K562 (cell line): ENCODE measurements around the gene UBXN10. TPM values are rescaled to one million over a fixed set of nuclear protein-coding genes. Genes with fewer than 3 reads are reported as not detected.
A peak's percentile ranks its signal among the peaks of the same experiment; 100 is the strongest.

ENCODE experiments used
- AFF1 ChIP-seq, 2 experiments: fragments of 450-650 bp; IDR thresholded peaks; 2 replicates each; pipeline ENCODE4 v1.6.1; 2018; ENCODE audit warnings: mild to moderate bottlenecking in 2 of 2, low read depth in 1 of 2; ENCODE audit not compliant: partially characterized antibody in 2 of 2
- IRF1 ChIP-seq: sonication (generic); formaldehyde crosslinking; IDR thresholded peaks from 2 replicates; pipeline ENCODE4 v1.8.0; 2022; ENCODE audit warnings: missing genetic modification reagents, mild to moderate bottlenecking, borderline replicate concordance
- KDM1A ChIP-seq, 2 experiments: fragments of 450-650 bp; IDR thresholded peaks; 2 replicates each; pipeline ENCODE4 v1.6.1; 2016; ENCODE audit warnings: mild to moderate bottlenecking in 2 of 2
- MLLT1 ChIP-seq, 2 experiments: fragments of 450-650 bp; IDR thresholded peaks; 2 replicates each; pipeline ENCODE4 v1.6.1; 2016
- NUFIP1 ChIP-seq: fragments of 450-650 bp; IDR thresholded peaks from 2 replicates; pipeline ENCODE4 v1.6.1; 2018; ENCODE audit not compliant: partially characterized antibody
- OTX1 ChIP-seq: fragments of 450-650 bp; formaldehyde crosslinking; IDR thresholded peaks from 2 replicates; pipeline ENCODE4 v1.4.0; 2022; ENCODE audit warnings: mild to moderate bottlenecking
- SIX5 ChIP-seq, 2 experiments: IDR thresholded peaks; 2 replicates each; pipeline ENCODE4 v1.6.1; 2011; ENCODE audit warnings: low read length in 2 of 2, borderline replicate concordance in 1 of 2, low read depth in 1 of 2, mild to moderate bottlenecking in 1 of 2, moderate library complexity in 1 of 2; ENCODE audit not compliant: insufficient read depth in 1 of 2
- SMAD2 ChIP-seq: fragments of 150-350 bp; IDR thresholded peaks from 2 replicates; pipeline ENCODE4 v1.6.1; 2014; ENCODE audit warnings: low read depth, mild to moderate bottlenecking, low read length
- SRSF9 ChIP-seq: fragments of 200-400 bp; formaldehyde crosslinking; IDR thresholded peaks from 2 replicates; pipeline ENCODE4 v1.6.1; 2017; ENCODE audit warnings: low read depth, low read length, borderline replicate concordance
- ZC3H11A ChIP-seq: IDR thresholded peaks from 2 replicates; pipeline ENCODE4 v1.6.1; 2012; ENCODE audit warnings: low read depth, low read length, improper control_type of control experiment
- ZNF263 ChIP-seq: sonication (generic); formaldehyde crosslinking; IDR thresholded peaks from 2 replicates; pipeline ENCODE4 v1.8.0; 2022; ENCODE audit warnings: mild to moderate bottlenecking, missing genetic modification reagents, borderline replicate concordance
- polyA plus RNA-seq, 8 experiments: library from polyadenylated mRNA; depleted of rRNA in 4 of 8; stranded (reverse) in 5 of 8; unstranded in 3 of 8; fragments of >200 nt; fragmentation: Nextera tagmentation in 2 of 8; fragmentation: Illumina TruSeq in 1 of 8; extraction: Ambion mirVana in 2 of 8; extraction: Trizol in 1 of 8; gene quantifications; 2 replicates each; pipeline versions ENCODE4 v1.2.1 to v1.2.3, GENCODE V29; 2011 to 2014; ENCODE audit warnings: inconsistent platforms in 1 of 8, missing spikeins in 1 of 8
- total RNA-seq, 7 experiments: library from RNA; depleted of rRNA in 6 of 7; stranded (reverse); fragments of >200 nt in 6 of 7; fragmentation: Illumina TruSeq in 2 of 7; extraction: Trizol in 2 of 7; gene quantifications; 2 replicates each; pipeline versions ENCODE4 v1.2.1 to v1.2.3, GENCODE V29; 2011 to 2021; ENCODE audit warnings: low replicate concordance in 1 of 7
- TF ChIP-seq, protein P1 (sequence below), 3 experiments: fragments of 200-800 bp in 1 of 3; fragments of 250-450 bp in 1 of 3; fragments of 450-650 bp in 1 of 3; sonication (Bioruptor Pico) in 1 of 3; sonication (Bioruptor generic) in 1 of 3; formaldehyde crosslinking in 1 of 3; IDR thresholded peaks; 2 replicates each; pipeline versions ENCODE4 v1.6.1 to v1.8.0; 2016 to 2022; ENCODE audit warnings: mild to moderate bottlenecking in 2 of 3, missing genetic modification characterization in 2 of 3, missing compliant biosample characterization in 1 of 3, moderate library complexity in 1 of 3

The UBXN10 gene
- total and polyA plus RNA-seq, 9 of the 15 experiments (the other 6 are each of a cell fraction or from before 2014, with no cell fraction given) = 10.7 to 17.7 (median 13.6) TPM

DNA sequence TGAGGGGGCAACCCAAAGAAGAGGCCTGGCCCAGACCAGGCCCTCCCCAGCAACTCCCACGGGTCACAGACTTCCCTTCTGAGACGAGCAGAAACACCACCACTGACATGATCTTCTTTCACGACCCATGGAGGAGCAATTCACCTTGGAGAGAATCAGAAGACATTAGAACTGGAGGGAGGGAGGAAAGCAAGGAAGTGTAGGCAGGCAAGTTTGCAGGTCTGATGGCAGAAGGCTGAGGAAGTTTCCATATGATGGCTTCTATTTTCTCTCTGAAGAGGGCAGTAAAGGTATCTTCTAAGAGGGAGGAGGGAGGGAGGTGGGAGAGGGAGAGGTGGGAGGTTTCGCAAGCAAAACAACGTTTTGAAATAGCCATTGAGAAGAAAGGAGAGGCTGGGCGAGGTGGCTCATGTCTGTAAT lies 1.4 kb upstream of the UBXN10 start (continued):
- TF ChIP-seq SRSF9 = no peak
- TF ChIP-seq NUFIP1 = no peak
- peak in 1 of 2 experiments; percentile 84; a peak in 2 of 4 replicates for TF ChIP-seq KDM1A (IDR thresholded peaks at IDR 0.05)
- no peak for TF ChIP-seq SIX5 (IDR thresholded peaks at IDR 0.05; ENCODE audit: borderline replicate concordance in 1 of 2, insufficient read depth in 1 of 2, low read depth in 1 of 2, low read length in 2 of 2)
- no peak for TF ChIP-seq SMAD2
- TF ChIP-seq AFF1 (IDR thresholded peaks at IDR 0.05; ENCODE audit: low read depth in 1 of 2, partially characterized antibody in 2 of 2) = peak in 1 of 2 experiments; percentile 78
- TF ChIP-seq, protein P1, sequence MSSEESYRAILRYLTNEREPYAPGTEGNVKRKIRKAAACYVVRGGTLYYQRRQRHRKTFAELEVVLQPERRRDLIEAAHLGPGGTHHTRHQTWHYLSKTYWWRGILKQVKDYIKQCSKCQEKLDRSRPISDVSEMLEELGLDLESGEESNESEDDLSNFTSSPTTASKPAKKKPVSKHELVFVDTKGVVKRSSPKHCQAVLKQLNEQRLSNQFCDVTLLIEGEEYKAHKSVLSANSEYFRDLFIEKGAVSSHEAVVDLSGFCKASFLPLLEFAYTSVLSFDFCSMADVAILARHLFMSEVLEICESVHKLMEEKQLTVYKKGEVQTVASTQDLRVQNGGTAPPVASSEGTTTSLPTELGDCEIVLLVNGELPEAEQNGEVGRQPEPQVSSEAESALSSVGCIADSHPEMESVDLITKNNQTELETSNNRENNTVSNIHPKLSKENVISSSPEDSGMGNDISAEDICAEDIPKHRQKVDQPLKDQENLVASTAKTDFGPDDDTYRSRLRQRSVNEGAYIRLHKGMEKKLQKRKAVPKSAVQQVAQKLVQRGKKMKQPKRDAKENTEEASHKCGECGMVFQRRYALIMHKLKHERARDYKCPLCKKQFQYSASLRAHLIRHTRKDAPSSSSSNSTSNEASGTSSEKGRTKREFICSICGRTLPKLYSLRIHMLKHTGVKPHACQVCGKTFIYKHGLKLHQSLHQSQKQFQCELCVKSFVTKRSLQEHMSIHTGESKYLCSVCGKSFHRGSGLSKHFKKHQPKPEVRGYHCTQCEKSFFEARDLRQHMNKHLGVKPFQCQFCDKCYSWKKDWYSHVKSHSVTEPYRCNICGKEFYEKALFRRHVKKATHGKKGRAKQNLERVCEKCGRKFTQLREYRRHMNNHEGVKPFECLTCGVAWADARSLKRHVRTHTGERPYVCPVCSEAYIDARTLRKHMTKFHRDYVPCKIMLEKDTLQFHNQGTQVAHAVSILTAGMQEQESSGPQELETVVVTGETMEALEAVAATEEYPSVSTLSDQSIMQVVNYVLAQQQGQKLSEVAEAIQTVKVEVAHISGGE (CRISPR knock-in tag; IDR thresholded peaks at IDR 0.05) = no peak
- peak; percentile 77; the same call in 1 of the 2 replicates for TF ChIP-seq ZNF263 (CRISPR knock-in tag)
- peak in 1 of 2 experiments; percentile 76; a peak in 2 of 4 replicates for TF ChIP-seq MLLT1 (IDR thresholded peaks at IDR 0.05)
- no peak for TF ChIP-seq ZC3H11A
- no peak for TF ChIP-seq IRF1 (CRISPR knock-in tag)
- 0 out of 2 replicates have a peak, but pooled peaks have one; percentile 24 for TF ChIP-seq OTX1 (CRISPR knock-in tag)
